LoVo (cell line): ENCODE results near the gene PTPRD.
A peak's percentile ranks its signal among the peaks of the same experiment; 100 is the strongest.

ENCODE experiments used
- DNase-seq: peaks from one replicate; pipeline ENCODE4 v3.0.0-alpha.2; 2016; ENCODE audit warnings: low spot score

PTPRD gene

DNA sequence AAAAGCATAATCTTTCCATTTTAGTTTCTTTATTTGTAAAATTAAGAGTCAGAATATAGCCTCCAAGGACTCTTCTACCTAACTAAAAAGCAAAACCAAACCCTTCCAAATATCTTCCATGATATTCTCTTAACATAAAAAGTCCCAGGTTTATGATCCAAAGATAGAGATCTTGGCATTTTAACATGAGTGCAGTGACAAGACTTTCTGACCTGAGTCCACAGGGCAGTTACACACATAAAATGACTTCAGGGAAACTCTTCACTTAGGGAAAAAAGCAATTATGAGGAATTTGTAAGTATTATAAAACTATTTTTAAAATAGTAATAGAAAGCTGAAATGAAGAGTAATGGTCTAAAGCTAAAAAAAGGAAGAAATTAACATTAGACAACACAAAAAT lies 2040.6 kb downstream of the PTPRD start:
- no peak for DNase-seq

DNA sequence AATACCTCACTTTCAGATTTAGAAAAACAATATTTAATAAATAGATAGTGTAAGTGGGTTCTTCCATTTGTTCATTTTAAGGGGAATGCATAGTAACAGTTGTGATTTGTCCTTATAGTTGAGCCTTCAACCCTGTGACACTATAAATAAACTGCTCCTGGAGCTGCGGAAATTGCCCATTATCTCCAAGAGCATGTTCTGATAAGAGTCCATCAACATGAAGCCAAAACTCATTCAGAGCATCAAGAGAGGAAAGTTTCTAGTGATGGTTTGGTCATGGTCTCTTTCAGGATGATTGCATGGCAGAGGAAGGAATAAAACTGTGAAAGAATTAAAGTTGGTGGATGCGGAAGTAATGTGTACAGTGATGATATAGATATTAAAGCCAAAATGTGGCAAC lies 2041.2 kb downstream of the PTPRD start:
- no peak for DNase-seq

GRCh38 chr9:8570776-8571175 lies 2042.0 kb downstream of the PTPRD start:
- DNase-seq = no peak

DNA sequence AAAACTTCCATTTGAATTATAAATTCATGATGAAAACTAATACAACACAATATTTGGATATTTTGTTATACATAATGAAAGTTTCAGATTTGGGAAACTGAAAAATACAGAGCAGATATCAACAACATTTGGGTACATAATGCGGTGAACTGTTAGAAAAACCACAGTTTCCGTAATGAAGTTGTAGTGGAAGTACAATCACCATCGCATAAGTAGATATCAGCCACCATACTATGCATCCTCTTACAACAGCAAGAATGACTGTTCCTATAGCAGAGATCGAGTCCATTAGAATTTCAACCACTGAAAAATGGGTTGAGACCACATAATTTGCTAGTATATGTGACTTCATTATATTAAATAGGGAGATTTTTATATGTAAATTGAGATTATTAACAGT lies 2043.0 kb downstream of the PTPRD start:
- no peak for DNase-seq

DNA sequence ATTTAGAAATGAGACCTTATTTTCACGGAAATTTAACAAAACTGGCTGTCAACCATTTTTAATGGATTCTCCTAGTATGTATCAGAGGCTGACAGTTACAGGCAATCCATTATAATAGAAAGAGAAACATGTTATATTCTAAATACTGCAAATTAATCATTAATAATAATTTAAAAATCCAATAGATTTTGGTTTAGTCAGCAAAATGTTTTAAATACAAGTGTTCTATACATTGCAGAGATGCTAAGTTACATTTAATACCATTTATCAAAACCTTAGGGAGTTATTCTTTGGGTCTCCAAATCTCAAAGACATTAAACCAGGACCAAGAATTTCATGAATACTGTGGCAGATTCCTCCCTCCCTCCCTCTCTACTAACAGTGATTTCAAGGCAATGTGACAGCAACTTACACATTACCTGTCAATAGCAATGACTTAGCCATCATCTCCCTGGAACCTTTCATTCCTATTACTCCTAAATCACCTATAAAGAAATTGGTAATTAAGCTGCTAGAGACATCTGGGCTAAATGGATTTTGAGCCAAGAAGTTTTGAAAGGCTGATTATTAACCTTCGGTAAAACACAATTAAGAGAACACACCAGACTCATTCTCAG lies 2044.7 kb downstream of the PTPRD start:
- no peak for DNase-seq

DNA sequence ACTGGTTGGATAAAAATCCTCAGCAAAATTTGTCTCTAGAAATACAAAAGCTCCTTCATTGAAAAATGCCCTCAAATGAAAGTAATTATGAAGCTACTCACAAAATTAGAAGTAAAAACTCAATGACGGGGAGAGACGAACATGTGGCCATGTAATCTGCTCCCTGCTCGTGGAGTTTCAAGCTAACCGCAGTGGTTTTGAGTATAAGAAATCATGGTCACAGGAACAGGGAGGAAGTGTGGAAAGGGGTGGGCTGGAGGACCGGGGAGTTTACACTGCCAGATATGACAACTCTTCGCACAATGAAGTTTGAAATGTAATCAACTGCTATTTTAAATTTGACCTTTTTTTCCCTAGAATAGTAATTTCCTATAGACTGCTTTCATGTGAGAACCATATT lies 2047.8 kb downstream of the PTPRD start:
- DNase-seq = no peak

- peak; percentile 5 for DNase-seq
These were observed 2052.0 kb downstream of the PTPRD start for GRCh38 chr9:8560560-8561525.

DNA sequence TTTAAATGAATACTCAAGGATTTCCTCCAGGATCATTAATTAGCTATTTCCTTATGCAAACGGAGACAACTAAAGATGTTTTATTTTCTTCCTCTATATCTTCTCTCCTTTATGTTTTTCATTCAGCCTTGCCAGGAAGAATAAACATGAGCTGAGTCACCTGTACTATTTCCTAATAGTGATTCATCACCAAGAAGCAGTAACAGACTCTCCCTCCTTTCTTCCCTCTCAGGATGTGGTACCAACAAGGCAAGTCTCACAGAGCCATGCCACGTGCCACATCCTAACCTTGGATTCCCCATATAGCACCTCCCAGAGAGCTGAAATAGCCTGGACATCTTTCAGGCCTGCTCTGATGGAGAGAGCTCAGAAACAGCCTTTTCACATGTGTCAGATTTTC lies 2054.6 kb downstream of the PTPRD start:
- DNase-seq = peak; percentile 5

DNA sequence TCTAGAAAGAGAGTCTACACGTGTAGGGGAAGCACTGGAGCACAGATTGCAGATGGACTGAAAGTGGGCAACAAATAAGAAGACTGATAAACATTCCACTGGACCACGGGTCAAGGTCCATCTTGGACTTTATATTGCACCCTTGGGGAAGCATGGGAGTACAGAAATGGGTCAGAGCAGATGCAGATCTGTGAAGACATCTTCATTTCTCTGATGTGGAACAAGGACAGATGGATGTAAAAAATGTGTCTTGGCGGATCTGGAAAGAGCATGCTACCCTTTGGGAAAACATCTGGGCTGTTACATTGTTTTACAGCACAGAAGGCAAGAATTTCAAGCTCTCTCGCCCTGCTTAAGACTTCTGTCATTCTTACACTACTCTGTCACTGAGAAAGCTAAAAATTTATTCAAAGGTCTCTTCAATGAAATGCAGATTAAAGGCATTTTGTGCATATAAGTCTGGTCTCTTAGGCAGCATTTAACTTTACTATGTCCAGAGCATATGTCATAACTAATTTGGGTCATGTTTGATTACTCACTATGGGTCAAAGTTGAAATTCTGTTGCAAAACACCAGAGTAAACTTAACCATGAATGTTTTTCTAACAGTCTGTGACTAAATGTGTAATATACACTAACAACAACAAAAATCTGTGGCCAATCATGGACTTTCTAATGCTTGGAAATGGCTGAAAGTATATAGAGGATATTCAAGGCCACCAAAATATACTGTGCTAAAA lies 2056.9 kb downstream of the PTPRD start:
- no peak for DNase-seq

DNA sequence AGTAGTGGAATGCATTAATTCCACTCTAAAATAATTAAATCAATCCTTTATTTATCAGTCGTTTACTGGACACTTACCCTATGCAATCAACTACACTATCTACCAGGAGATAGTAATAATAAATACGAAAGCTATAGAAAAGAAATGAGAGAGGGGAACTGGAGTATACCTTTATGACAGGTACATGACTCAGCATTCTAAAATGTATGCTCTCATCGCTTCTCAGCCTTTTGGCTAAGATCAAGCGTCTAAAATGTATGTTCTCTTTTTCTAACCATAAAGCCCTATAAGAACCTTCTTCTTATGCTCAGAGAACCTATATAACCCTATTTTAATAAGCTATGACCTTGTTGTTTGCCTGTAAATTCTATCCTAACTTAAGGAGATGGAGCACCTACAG lies 2059.4 kb downstream of the PTPRD start:
- no peak for DNase-seq

- no peak for DNase-seq
These were observed 2060.1 kb downstream of the PTPRD start for GRCh38 chr9:8552732-8553131.

DNA sequence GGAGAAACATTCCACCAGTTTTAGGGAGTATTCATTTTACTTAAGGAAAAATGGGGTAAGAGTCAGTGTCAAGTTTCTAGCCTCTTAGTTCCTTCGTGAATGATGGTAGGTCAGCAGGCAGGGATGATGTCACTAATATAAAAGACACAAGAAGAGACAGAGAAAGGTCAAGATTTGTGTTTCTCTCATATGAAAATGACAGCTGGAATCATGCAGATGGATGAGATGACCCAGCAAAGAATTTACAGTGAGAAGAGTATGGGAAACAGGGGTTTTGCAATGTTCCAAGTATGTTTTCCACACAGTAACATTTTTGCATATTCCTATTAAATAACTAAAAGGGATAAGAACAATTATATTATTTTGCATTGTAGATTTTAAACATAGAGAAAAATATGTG lies 2063.6 kb downstream of the PTPRD start:
- DNase-seq = no peak

- no peak for DNase-seq
These were observed 2069.6 kb downstream of the PTPRD start for GRCh38 chr9:8543219-8543618.

GRCh38 chr9:8542537-8542936 lies 2070.3 kb downstream of the PTPRD start:
- DNase-seq = no peak

DNA sequence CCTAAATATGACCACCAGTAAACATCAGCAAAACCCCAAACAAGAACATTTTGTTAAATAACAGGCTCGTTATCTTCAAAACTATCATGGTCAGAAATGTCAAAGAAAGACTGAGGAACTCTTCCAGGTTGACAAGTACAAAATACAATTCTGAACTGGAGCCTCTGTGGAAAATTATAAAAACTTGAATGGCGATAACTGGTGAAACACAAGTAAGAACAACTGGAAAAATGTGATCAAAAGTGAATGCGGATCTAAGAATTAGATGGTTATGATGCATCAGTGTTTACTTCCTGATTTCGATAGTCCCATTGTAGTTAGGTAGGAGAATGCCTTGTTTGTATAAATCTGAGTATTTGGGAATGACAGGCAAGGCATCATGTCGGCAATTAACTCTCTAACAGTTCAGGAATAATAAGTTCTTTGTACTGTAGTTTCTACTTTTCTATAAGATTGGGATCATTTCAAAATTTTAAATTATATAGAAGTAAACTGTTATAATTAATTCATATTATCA lies 2073.1 kb downstream of the PTPRD start:
- DNase-seq = no peak

- no peak for DNase-seq
These were observed 2076.0 kb downstream of the PTPRD start for GRCh38 chr9:8536845-8537244.

DNA sequence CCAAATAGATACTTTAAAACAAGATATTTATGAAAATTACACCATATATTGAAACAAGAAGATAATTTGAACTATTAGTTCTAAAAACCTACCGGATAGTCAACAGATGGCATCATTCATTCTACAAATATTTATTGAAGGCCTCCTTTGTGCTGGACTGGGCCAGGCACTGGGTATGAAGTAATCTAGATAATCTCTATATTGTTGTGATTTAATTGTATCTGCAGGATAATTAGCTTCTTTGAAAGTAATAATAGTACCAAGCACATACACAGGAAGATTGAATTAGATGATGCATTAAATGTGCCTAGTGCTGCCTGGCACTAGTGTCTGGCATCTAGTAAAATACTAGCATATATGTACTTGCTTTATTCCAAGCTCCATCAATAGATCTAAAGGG lies 2078.0 kb downstream of the PTPRD start:
- DNase-seq = no peak

GRCh38 chr9:8533681-8534080 lies 2079.1 kb downstream of the PTPRD start:
- DNase-seq = no peak

GRCh38 chr9:8531826-8532415 lies 2080.9 kb downstream of the PTPRD start:
- DNase-seq = no peak

DNA sequence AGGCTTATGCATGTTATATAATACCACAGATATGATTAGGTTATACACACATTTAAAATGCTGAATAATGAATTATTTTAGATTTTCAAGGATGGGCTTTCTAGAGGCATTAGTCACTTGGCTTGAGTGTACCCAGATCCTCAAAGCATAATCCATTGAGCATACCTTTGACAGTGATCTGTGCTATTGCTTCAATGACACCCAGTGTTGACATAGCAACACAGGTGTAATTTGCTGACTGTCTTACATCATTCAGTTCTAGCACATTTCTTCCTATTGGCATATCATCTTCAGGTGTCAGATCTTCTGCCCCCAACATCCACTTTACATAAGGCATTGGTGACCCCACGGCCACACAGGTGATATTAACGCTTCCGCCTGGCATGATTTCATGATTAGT lies 2091.7 kb downstream of the PTPRD start:
- no peak for DNase-seq

DNA sequence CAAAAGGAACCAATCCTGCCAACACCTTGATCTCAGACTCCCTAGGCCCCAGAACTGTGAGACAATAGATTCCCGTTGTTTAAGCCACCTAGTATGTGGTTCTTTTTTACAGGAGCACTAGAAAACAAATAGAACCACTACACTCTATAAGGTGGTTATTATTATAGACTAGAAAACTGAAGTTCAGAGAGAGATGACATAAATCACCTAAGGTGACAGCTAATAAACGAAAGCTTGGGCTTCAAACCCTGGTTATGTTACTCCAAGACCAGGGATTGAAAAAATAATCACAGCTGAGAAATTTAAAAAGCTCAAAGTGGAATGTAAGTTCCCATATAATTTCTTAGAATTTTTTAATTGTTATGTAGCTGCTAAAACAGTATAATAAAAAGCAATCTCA lies 2097.1 kb downstream of the PTPRD start:
- DNase-seq = no peak

GRCh38 chr9:8514760-8515159 lies 2098.0 kb downstream of the PTPRD start:
- no peak for DNase-seq
